NCI-H1436 (cell line): ENCODE results near the gene FRG1.
"Not testable (repeated sequence)": the region's sequence is repeated elsewhere in the genome, so short reads cannot be mapped to it uniquely, and the experiment has no call there.

Source experiments
- DNase-seq: peaks from one replicate; lab custom pipeline; 2025; lab: John Stamatoyannopoulos, UW

The FRG1 gene

GRCh38 chr4:189940178-189941004, at the start of gene FRG1:
TSS of gene FRG1 (plus strand) at chr4:189940872. CDS start at chr4:189941010, 138 bp downstream.
- DNase-seq: no peak

GRCh38 chr4:189897667-189898066, 43.0 kb upstream of the FRG1 start:
- no peak for DNase-seq

GRCh38 chr4:189899481-189900015, 41.1 kb upstream of the FRG1 start:
- DNase-seq: not testable (repeated sequence)

- DNase-seq: not testable (repeated sequence)
Measured at GRCh38 chr4:189904420-189905027, 36.1 kb upstream of the FRG1 start.

GRCh38 chr4:189912170-189912569, 28.5 kb upstream of the FRG1 start:
- DNase-seq: no peak

GRCh38 chr4:189917161-189917891, 23.3 kb upstream of the FRG1 start:
- DNase-seq: no peak

GRCh38 chr4:189921058-189921457, 19.6 kb upstream of the FRG1 start:
- DNase-seq: no peak

GRCh38 chr4:189926742-189927141, 13.9 kb upstream of the FRG1 start:
- DNase-seq: not testable (repeated sequence)

- DNase-seq: no peak
Measured at GRCh38 chr4:189941005-189941450, 356 bp downstream of the FRG1 start.

- DNase-seq: not testable (repeated sequence)
Measured at GRCh38 chr4:189942412-189942811, 1.7 kb downstream of the FRG1 start.

- not testable (repeated sequence) for DNase-seq
Measured at GRCh38 chr4:189944077-189944476, 3.4 kb downstream of the FRG1 start.

GRCh38 chr4:189946906-189947305, 6.2 kb downstream of the FRG1 start:
- not testable (repeated sequence) for DNase-seq

- not testable (repeated sequence) for DNase-seq
Measured at GRCh38 chr4:189948486-189948885, 7.8 kb downstream of the FRG1 start.

GRCh38 chr4:189969291-189969690, 28.6 kb downstream of the FRG1 start:
- DNase-seq: not testable (repeated sequence)

- DNase-seq: no peak
Measured at GRCh38 chr4:189973646-189974045, 33.0 kb downstream of the FRG1 start.

GRCh38 chr4:189974056-189974455, 33.4 kb downstream of the FRG1 start:
- no peak for DNase-seq

GRCh38 chr4:189979196-189980047, 38.8 kb downstream of the FRG1 start:
- no peak for DNase-seq

GRCh38 chr4:189980292-189980691, 39.6 kb downstream of the FRG1 start:
- not testable (repeated sequence) for DNase-seq

- no peak for DNase-seq
Measured at GRCh38 chr4:189981970-189982369, 41.3 kb downstream of the FRG1 start.

GRCh38 chr4:189983916-189984526, 43.3 kb downstream of the FRG1 start:
- not testable (repeated sequence) for DNase-seq

GRCh38 chr4:189984661-189985060, 44.0 kb downstream of the FRG1 start:
- DNase-seq: not testable (repeated sequence)
